DOHH2 (cell line): Measurements from ENCODE around the gene VNN1.

Source experiments
- CTCF ChIP-seq: fragments of 200-600 bp; sonication (generic); IDR thresholded peaks from one replicate; pipeline ENCODE4 v1.5.1; 2014; ENCODE audit warnings: antibody characterized with exemption, mild to moderate bottlenecking, low read depth, low read length; ENCODE audit not compliant: poor library complexity, severe bottlenecking
- EZH2phosphoT487 ChIP-seq: fragments of 200-600 bp; sonication (generic); IDR thresholded peaks from 2 replicates; pipeline ENCODE4 v1.6.1; 2017; ENCODE audit warnings: borderline replicate concordance, mild to moderate bottlenecking, antibody characterized with exemption, low read length, moderate library complexity, mixed read lengths

GRCh38 chr6:132750455-132751248, 36.8 kb upstream of the VNN1 start:
- TF ChIP-seq CTCF, result no peak
- TF ChIP-seq EZH2phosphoT487, result no peak
